HEK293T (cell line): ENCODE measurements around the gene C22orf39.

Source experiments
- ARNT ChIP-seq: fragments of 450-650 bp; IDR thresholded peaks from 2 replicates; pipeline ENCODE4 v1.6.1; 2017; ENCODE audit warnings: mild to moderate bottlenecking
- BHLHE40 ChIP-seq: fragments of 450-650 bp; IDR thresholded peaks from 2 replicates; pipeline ENCODE4 v1.6.1; 2016; ENCODE audit warnings: mild to moderate bottlenecking, moderate library complexity, borderline replicate concordance
- CTBP1 ChIP-seq: fragments of 450-650 bp; IDR thresholded peaks from 2 replicates; pipeline ENCODE4 v1.6.1; 2016; ENCODE audit warnings: borderline replicate concordance
- FOXK2 ChIP-seq: fragments of 450-650 bp; IDR thresholded peaks from 2 replicates; pipeline ENCODE4 v1.6.1; 2016; ENCODE audit warnings: mild to moderate bottlenecking
- FOXM1 ChIP-seq: fragments of 450-650 bp; IDR thresholded peaks from 2 replicates; pipeline ENCODE4 v1.6.1; 2017; ENCODE audit warnings: mild to moderate bottlenecking, borderline replicate concordance
- HDGF ChIP-seq: fragments of 450-650 bp; IDR thresholded peaks from 2 replicates; pipeline ENCODE4 v1.6.1; 2017; ENCODE audit warnings: antibody characterized with exemption, borderline replicate concordance
- L3MBTL2 ChIP-seq: fragments of 450-650 bp; conservative IDR thresholded peaks from 2 replicates; pipeline ENCODE4 v1.6.1; 2016; ENCODE audit warnings: mild to moderate bottlenecking
- PKNOX1 ChIP-seq: fragments of 450-650 bp; IDR thresholded peaks from 2 replicates; pipeline ENCODE4 v1.6.1; 2016
- SP1 ChIP-seq: fragments of 450-650 bp; IDR thresholded peaks from 2 replicates; pipeline ENCODE4 v1.6.1; 2017
- SUZ12 ChIP-seq: fragments of 450-650 bp; IDR thresholded peaks from 2 replicates; pipeline ENCODE4 v1.6.1; 2016; ENCODE audit warnings: mild to moderate bottlenecking
- TARDBP ChIP-seq: fragments of 450-650 bp; IDR thresholded peaks from 2 replicates; pipeline ENCODE4 v1.6.1; 2016

- TF ChIP-seq SP1 (0 out of 2 replicates have a peak, but pooled peaks have one; percentile 40), L3MBTL2 (no peak), FOXK2 (no peak), SUZ12 (no peak), HDGF (no peak), ARNT (no peak), TARDBP (no peak), BHLHE40 (peak; percentile 96), FOXM1 (no peak), CTBP1 (no peak), PKNOX1 (peak; percentile 80)
Observed at GRCh38 chr22:19478901-19479354, 31.4 kb upstream of the C22orf39 start, which contains the start of gene UFD1.
